ENCODE measurements around the gene ATP10A.

DNA sequence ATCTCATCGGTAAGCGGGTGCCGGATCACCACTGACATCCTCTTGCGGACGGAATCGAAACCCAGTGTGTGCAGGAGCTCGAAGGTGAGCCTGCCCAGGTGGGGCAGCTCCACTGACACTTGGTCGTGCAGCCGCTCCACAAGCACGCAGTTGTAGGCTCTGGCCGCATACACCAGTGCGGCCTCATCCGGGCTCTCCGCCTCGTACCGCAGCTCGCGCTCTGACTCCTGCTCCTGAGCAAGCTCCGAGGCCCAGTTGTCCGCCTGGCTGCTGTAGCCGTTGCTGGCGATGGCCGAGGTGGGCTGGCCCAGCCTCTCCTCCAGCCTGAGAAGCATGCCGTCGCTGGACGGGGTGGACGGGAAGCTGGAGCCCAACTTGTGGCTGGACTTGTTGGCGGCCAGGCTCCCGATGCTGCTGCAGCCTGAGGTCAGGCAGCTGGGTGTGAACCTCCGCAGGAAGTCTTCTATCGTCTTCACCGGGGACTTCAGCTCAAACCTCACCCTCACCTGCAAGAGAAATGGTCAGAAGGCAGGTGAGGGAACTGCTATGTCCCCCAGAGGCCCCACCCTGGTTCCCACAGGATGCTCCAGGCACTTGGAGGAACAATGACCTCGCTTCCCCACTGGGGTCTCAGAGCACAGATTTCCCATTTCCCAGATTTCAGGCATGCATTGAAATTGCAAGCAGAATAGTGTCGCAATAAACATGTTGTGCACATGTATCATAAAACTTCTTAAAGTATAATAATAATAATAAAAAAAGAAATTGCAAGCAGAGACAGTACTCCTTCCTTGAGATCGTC is 149.2 kb downstream of the ATP10A start:
- no peak for TF ChIP-seq ZNF8 (CRISPR knock-in tag; IDR thresholded peaks at IDR 0.05)
- no peak for TF ChIP-seq ARNTL (CRISPR knock-in tag; IDR thresholded peaks at IDR 0.05; ENCODE audit: borderline replicate concordance, low read depth)
- TF ChIP-seq CSRNP3 (CRISPR knock-in tag; IDR thresholded peaks at IDR 0.05), result no peak
- no peak for TF ChIP-seq OSR1 (CRISPR knock-in tag; IDR thresholded peaks at IDR 0.05)
- TF ChIP-seq ZFP3 (CRISPR knock-in tag; IDR thresholded peaks at IDR 0.05), result no peak
- TF ChIP-seq, protein P1, sequence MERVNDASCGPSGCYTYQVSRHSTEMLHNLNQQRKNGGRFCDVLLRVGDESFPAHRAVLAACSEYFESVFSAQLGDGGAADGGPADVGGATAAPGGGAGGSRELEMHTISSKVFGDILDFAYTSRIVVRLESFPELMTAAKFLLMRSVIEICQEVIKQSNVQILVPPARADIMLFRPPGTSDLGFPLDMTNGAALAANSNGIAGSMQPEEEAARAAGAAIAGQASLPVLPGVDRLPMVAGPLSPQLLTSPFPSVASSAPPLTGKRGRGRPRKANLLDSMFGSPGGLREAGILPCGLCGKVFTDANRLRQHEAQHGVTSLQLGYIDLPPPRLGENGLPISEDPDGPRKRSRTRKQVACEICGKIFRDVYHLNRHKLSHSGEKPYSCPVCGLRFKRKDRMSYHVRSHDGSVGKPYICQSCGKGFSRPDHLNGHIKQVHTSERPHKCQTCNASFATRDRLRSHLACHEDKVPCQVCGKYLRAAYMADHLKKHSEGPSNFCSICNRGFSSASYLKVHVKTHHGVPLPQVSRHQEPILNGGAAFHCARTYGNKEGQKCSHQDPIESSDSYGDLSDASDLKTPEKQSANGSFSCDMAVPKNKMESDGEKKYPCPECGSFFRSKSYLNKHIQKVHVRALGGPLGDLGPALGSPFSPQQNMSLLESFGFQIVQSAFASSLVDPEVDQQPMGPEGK (CRISPR knock-in tag; IDR thresholded peaks at IDR 0.05; ENCODE audit: borderline replicate concordance), result no peak
